Kidney glomerular epithelial cell (primary cell): ENCODE data around the gene PPL.
"Not testable (repeated sequence)": the region's sequence is repeated elsewhere in the genome, so short reads cannot be mapped to it uniquely, and the experiment has no call there.

Experiments used
- DNase-seq: peaks from one replicate; lab custom pipeline; 2025; lab: John Stamatoyannopoulos, UW

Gene PPL

GRCh38 chr16:4909825-4910224 lies 27.1 kb downstream of the PPL start:
- no peak for DNase-seq

DNA sequence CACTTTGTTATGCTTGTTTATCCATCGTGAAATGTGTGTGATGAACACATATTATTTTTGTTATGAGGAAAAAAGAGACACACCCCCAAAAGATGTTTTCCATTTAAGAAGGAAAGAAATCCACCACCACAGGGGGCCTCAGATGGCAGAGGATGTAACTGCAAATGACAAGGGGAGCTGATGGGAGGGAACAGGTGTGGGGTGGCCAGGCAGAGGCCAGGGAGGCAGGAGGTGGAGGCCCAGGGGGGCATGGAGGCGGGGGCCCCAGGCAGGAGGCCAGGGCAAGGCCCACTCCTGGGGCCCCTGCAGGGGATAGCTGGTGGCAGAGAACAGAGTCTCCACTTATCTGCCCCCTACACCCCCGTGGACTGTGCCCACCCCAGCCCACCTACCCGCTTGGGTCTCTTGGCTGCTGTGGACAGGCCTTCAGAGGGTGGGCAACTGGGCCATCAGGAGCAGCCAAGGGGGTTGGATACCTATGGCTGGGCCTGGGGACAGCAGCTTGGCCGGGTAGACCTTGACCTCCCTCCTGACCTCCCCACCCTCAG lies 28.0 kb downstream of the PPL start:
- DNase-seq, result no peak

DNA sequence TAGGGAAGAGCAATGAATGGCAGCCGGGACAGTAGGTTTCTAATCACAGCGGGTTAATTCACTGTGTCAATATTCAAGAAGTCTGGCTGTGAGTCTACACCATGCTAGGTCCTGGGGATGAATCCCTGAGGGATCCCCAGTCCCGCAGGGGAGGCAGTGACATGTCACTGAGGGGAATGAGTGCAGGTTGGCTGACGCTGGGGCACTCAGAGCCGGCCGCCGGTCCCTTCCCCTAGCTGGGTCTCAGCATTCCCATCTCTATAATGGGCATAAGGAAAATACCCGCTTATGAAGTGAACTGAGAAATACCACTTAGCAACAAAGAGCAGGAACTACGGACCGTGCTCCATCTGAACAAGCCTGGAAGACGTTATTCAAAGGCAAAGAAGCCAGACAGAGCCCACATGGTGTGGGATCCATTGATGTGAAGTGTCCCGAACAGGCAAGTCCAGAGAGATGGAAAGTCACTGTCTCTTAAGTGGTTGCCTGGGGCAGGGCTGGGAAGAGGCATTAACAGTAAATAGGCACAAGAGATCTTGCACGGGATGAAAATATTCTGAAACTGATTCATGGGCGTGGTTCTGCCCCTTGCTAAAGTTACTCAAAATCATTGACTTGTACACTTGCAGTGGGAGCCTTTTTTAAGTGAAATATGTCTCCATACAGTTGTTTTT lies 31.9 kb downstream of the PPL start:
- DNase-seq, result no peak

GRCh38 chr16:4904108-4904941 lies 32.6 kb downstream of the PPL start:
- no peak for DNase-seq

GRCh38 chr16:4902038-4902437 lies 34.9 kb downstream of the PPL start:
- DNase-seq, result no peak

GRCh38 chr16:4900750-4901149 lies 36.2 kb downstream of the PPL start:
- no peak for DNase-seq

- no peak for DNase-seq
Observed at GRCh38 chr16:4900036-4900435, 36.9 kb downstream of the PPL start.

DNA sequence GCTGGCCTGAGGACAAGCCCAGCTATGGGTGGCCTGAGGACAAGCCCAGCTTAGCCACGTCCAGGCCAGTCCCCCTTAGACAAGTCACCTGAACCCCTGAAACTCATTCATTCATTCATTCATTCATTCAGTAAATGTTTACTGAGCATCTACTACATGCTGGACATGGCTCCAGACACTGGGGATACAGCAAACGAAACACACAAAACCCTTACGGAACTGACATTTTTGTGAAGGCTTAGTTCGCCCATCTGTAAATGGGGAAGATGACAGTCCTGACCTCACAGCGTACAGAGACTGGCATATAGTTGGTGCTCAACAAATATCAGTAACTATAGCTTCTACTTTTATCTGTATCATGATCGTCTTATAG lies 37.5 kb downstream of the PPL start:
- DNase-seq, result no peak

DNA sequence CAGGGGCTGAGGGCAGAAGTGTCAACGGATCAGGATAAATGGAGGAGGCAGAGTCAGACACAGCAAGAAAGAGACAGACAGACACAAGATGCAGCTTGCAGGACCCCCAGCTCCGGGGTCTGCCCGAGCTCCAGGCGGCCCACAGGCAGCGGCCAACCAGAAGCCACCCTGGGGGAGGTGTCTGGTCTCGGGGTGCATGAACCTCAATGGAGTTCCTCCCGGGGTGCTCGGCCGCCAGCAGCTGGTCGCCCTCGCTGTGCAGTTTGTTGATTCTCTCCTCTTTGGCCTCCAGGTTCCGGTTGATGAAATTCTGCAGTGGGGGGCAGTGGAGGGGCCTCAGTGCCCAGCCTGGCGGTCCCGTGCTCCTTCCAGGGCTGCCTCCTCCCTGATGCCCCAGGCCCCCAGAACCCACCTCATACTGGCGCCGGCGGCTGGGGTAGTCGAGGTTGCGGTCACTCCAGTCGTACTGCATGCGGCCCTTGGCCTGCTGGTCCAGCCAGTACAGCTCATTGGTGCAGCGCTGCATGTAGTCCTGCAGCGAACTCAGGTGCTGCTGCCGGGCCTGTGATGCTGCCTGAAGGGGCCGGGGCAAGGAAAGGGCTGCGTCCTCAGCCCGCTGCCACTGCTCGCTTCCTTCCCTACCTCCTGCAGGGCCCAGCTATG lies 38.0 kb downstream of the PPL start:
- no peak for DNase-seq

DNA sequence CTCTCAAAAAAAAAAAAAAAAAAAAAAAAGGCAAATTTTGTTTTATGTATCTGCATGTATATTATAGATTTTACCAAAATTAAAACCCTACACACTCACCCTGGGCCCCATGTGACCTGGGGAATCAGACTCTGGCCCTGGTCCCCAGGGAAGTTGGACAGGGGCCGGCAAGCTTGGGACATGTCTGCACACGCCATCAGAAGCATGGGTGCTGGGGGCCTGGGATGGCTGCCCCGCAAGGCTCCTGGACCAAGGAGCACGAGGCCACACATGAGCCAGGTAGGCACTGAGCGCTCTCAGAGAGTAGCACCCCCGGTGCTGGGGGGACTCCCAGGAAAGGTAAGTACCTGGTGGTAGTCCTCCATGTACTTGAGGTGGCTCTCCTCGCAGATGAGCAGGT lies 39.6 kb downstream of the PPL start:
- DNase-seq, result no peak

- DNase-seq, result not testable (repeated sequence)
Observed at GRCh38 chr16:4896761-4897160, 40.2 kb downstream of the PPL start.

DNA sequence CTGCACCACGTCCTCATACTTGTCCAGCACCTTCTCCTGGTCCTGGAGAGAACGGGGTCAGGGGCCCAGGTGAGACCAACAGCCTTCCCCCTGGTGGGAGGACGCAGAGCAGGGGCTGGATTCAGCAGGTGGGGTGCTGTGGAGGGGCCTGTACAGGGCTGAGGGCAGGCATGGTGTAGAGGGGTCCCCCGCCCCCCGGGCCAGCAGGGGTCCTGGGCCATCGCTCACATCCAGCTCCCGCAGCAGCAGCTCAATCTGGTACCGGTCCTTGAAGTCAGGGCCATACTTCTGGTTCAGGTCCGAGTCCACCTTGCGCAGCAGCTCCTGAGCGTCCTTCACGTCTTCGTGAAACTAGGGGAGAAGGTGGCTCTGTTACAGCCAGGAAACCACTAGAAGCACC lies 41.6 kb downstream of the PPL start:
- DNase-seq, result no peak

DNA sequence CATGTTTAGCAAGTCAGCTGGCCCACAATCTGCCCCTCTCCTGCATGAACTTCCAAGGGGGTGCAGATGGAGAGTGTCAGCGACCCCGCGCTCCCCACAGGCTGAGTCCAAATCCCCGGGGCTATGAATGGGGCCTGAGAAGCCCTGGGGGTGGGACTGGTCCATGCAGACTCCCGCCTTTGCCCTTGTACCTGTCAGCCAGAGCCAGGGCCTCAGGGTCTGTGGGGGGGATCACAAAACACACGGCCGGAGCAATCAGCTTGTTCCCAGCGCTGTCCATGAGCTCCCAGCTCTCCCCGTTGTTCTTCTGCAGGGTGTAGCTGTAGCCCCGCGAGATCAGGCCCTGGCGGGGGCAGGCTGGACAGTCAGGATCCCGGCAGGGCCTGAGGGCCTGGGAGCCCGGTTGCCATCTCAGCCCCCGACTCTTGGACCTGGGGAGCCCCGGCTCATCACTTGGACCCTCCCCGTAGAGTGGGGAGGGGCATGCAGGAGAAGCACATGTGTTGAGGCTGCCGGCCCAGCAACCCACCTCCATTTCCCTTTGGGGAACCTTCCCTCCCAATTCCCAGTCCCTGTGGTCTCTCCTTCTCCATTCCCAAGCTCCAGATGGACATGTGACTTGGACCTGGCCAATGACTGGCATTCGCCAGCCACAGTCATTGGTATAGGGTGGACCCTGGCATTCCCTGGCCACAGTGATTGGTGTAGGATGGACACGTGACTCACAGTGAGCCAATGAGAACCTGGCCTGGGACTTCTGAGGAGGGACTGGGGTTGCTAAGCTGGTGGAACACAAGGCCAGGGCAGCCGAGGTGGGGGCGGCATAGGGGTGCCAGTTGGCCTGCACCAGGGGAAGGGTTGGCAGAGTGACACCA lies 42.4 kb downstream of the PPL start:
- DNase-seq, result no peak

DNA sequence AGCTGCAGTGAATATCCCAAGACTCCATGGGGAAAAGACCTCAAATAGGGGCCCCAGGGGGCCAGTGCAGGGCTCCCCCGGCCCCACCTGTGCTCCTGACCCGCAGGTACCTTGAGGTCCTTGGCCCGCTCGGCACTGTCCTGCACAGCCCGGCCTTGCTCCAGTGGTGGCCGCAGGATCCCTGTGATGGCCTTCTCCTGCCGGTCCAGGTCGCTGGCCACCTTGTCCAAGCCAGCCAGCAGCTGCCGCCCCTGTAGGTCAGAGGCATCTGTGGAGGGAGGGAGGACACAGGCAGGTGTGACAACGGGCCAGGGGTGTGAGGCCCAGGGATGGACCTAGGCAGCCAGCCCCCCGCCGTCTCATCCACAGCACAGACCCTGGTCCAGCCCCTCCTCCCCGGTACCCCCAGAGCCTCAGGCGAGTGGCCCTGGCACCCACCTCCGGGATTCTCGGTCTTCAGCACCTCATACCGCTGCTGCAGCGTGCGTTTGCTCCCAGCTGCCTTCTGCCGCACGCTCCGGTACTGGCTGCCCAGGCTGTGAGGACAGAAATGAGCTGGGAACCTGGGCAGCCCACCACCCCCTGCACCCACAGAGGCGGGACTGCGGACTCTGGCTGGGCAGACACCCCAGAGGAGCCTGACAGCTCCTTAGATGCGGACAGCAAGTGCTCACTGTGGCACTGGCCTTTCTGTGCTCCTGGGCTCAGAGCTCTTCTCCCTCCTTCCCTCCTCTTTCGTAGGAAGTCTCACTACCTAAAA lies 43.7 kb downstream of the PPL start:
- DNase-seq, result no peak

GRCh38 chr16:4892361-4893102 lies 44.4 kb downstream of the PPL start:
- no peak for DNase-seq

DNA sequence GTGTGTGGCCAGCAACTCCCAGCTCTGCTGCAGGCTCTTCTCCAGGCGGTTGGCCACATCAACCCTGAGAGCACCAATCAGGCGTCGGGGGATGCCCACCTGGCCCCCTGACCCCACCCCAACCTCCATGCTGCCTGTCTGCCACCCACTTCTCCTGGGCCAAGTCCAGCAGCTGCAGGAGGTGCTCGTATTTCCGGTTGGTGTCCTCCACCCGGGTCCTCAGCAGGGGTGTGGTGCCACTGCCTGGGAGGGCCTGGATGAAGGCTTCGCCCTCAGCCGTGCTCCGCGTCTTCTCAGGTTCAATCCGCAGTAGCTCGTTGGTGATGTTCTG lies 45.1 kb downstream of the PPL start:
- DNase-seq, result no peak

DNA sequence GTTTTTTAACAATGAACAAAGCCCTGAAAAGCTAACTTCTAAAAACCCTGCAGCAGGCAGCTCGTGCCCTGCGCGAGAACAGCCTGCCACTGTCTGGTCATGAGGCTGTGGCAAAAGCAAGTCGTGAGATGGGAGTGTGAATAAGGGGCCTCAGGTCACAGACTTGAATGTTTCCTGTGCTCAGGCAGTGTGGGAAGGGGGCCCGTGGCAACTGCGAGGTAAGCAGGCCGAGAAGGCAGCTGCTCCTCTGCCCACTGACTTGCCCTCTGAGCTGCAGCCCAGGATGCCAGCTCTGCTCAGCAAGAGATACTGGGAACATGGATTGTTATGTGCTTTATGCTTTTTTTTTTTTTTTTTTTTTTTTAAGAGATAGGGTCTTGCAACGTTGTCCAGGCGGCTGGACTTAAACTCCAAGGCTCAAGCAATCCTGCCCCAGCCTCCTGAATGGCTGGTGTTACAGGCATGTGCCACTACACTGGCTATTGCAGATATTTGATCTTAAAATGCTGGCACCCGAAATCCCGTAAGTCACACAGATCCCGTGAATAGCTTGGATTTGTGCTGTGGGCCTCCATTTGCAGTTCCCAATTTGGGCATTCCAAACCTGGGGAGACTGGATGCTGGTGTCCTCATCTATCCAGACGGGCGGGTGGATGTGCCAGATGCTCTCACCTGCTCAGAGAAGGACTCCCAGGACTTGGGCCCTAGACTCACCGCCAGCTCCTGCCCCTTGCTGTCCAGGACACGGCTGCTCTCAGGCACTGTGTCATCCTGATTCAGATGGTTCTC lies 45.7 kb downstream of the PPL start:
- DNase-seq, result no peak

- DNase-seq, result no peak
Observed at GRCh38 chr16:4890686-4891085, 46.3 kb downstream of the PPL start.

DNA sequence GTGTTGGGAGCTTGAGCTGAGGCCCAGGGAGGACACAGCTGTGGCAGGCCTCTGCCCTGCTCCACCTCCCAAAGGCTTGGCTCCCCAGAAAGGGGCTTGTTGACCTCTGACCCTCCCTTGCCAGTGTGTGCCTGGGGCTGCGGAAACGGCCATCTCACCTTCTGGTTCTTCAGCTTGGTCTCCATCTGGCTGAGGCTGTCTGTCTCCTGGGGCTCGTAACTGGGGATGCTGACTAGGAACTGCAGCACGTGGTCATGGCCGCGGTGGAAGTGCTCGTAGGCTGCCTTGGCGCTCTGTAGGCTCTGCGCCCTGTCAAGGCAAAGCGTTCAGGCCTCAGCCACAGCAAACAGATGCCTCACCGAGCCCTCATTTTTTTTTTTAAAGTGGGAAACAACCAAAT lies 46.9 kb downstream of the PPL start:
- no peak for DNase-seq
